NCI-H2081 treated with DMSO at 0.1 percent for 48 hours (cell line): ENCODE data around the gene TSPAN9.

ENCODE experiments used
- DNase-seq: peaks from one replicate; lab custom pipeline; 2025; lab: John Stamatoyannopoulos, UW

The TSPAN9 gene

GRCh38 chr12:3124917-3125316 lies 47.7 kb downstream of the TSPAN9 start:
- no peak for DNase-seq

GRCh38 chr12:3125674-3126073 lies 48.5 kb downstream of the TSPAN9 start:
- DNase-seq, result no peak

- no peak for DNase-seq
Observed at GRCh38 chr12:3127832-3128231, 50.7 kb downstream of the TSPAN9 start.

GRCh38 chr12:3128498-3129293 lies 51.5 kb downstream of the TSPAN9 start:
- DNase-seq, result no peak

- no peak for DNase-seq
Observed at GRCh38 chr12:3129301-3130056, 52.3 kb downstream of the TSPAN9 start.

- DNase-seq, result no peak
Observed at GRCh38 chr12:3130057-3130830, 53.1 kb downstream of the TSPAN9 start.

GRCh38 chr12:3131129-3131528 lies 54.0 kb downstream of the TSPAN9 start:
- no peak for DNase-seq

- no peak for DNase-seq
Observed at GRCh38 chr12:3132636-3133404, 55.6 kb downstream of the TSPAN9 start.

- no peak for DNase-seq
Observed at GRCh38 chr12:3133405-3133783, 56.2 kb downstream of the TSPAN9 start.

GRCh38 chr12:3134126-3134525 lies 56.9 kb downstream of the TSPAN9 start:
- no peak for DNase-seq

GRCh38 chr12:3134526-3135135 lies 57.5 kb downstream of the TSPAN9 start:
- DNase-seq, result no peak

- no peak for DNase-seq
Observed at GRCh38 chr12:3135522-3136461, 58.6 kb downstream of the TSPAN9 start.

- no peak for DNase-seq
Observed at GRCh38 chr12:3136641-3137267, 59.6 kb downstream of the TSPAN9 start.

GRCh38 chr12:3137268-3137781 lies 60.1 kb downstream of the TSPAN9 start:
- no peak for DNase-seq

GRCh38 chr12:3137814-3138445 lies 60.8 kb downstream of the TSPAN9 start:
- no peak for DNase-seq

GRCh38 chr12:3138941-3139511 lies 61.8 kb downstream of the TSPAN9 start:
- no peak for DNase-seq

GRCh38 chr12:3139760-3140159 lies 62.6 kb downstream of the TSPAN9 start:
- no peak for DNase-seq

GRCh38 chr12:3140284-3140683 lies 63.1 kb downstream of the TSPAN9 start:
- DNase-seq, result no peak
